Mucosa of stomach (tissue), 1 donor: Measurements from ENCODE around the gene RANBP6.
A peak's percentile ranks its signal among the peaks of the same experiment; 100 is the strongest.
"Not testable (repeated sequence)": the region's sequence is repeated elsewhere in the genome, so short reads cannot be mapped to it uniquely, and the experiment has no call there.

Experiments used
- H3K27me3 ChIP-seq: one replicate; pipeline ENCODE4 v1.7.0; 2013; ENCODE audit warnings: mild to moderate bottlenecking, low read length; ENCODE audit not compliant: control insufficient read depth, insufficient read depth
- H3K36me3 ChIP-seq: one replicate; pipeline ENCODE4 v1.7.0; 2013; ENCODE audit warnings: low read length; ENCODE audit not compliant: control insufficient read depth, insufficient read depth
- H3K4me1 ChIP-seq: one replicate; pipeline ENCODE4 v1.7.0; 2013; ENCODE audit warnings: mild to moderate bottlenecking, low read length; ENCODE audit not compliant: control insufficient read depth, insufficient read depth
- H3K4me3 ChIP-seq: one replicate; pipeline ENCODE4 v1.7.0; 2013; ENCODE audit warnings: low read length
- H3K9ac ChIP-seq: one replicate; pipeline ENCODE4 v1.7.0; 2013; ENCODE audit warnings: mild to moderate bottlenecking, low read length, moderate library complexity
- H3K9me3 ChIP-seq: one replicate; pipeline ENCODE4 v1.7.0; 2013; ENCODE audit warnings: mild to moderate bottlenecking, low read length, moderate library complexity; ENCODE audit not compliant: control insufficient read depth
- donor health status: Pancreatic carcinoma.

Gene RANBP6

GRCh38 chr9:6036391-6036790 is 21.0 kb upstream of the RANBP6 start:
- no peak overlapping the region for H3K4me3 ChIP-seq
- no peaks in the 10 kb centered on the region for H3K9me3 ChIP-seq
- H3K9ac ChIP-seq, result no peak overlapping the region
- no peaks in the 10 kb centered on the region for H3K4me1 ChIP-seq
- no peaks in the 10 kb centered on the region for H3K36me3 ChIP-seq
- no peaks in the 10 kb centered on the region for H3K27me3 ChIP-seq

- no peaks in the 10 kb centered on the region for H3K36me3 ChIP-seq
- peaks cover 3% of the 10 kb centered on the region for H3K27me3 ChIP-seq
- H3K9ac ChIP-seq, result no peak overlapping the region
- no peaks in the 10 kb centered on the region for H3K4me1 ChIP-seq
- H3K9me3 ChIP-seq, result no peaks in the 10 kb centered on the region
- no peak overlapping the region for H3K4me3 ChIP-seq
These were observed 19.5 kb upstream of the RANBP6 start for GRCh38 chr9:6034954-6035353.

GRCh38 chr9:6029604-6030274 is 14.3 kb upstream of the RANBP6 start:
- Histone ChIP-seq H3K36me3 (no peaks in the 10 kb centered on the region), H3K4me3 (no peak overlapping the region), H3K27me3 (peaks cover 3% of the 10 kb centered on the region), H3K9me3 (no peaks in the 10 kb centered on the region), H3K9ac (no peak overlapping the region), H3K4me1 (no peaks in the 10 kb centered on the region)

GRCh38 chr9:6024035-6024554 is 8.7 kb upstream of the RANBP6 start:
- Histone ChIP-seq H3K4me3 (no peak overlapping the region), H3K4me1 (no peaks in the 10 kb centered on the region), H3K27me3 (no peaks in the 10 kb centered on the region), H3K36me3 (no peaks in the 10 kb centered on the region), H3K9me3 (no peaks in the 10 kb centered on the region), H3K9ac (no peak overlapping the region)

- not testable (repeated sequence) for H3K36me3 ChIP-seq, H3K4me1 ChIP-seq, H3K9me3 ChIP-seq, H3K4me3 ChIP-seq, H3K27me3 ChIP-seq, H3K9ac ChIP-seq
These were observed 1.6 kb upstream of the RANBP6 start for GRCh38 chr9:6016975-6017374.

- Histone ChIP-seq H3K27me3 (no peaks in the 10 kb centered on the region), H3K9ac (peak overlapping the region; percentile 67), H3K9me3 (no peaks in the 10 kb centered on the region), H3K4me1 (peaks cover 9% of the 10 kb centered on the region), H3K4me3 (peak overlapping the region; percentile 78), H3K36me3 (no peaks in the 10 kb centered on the region)
These were observed 654 bp downstream of the RANBP6 start for GRCh38 chr9:6014670-6015270.

GRCh38 chr9:6008169-6008979 is 7.0 kb downstream of the RANBP6 start:
- no peaks in the 10 kb centered on the region for H3K36me3 ChIP-seq
- H3K27me3 ChIP-seq, result no peaks in the 10 kb centered on the region
- H3K4me3 ChIP-seq, result no peak overlapping the region
- H3K9me3 ChIP-seq, result no peaks in the 10 kb centered on the region
- H3K9ac ChIP-seq, result peak overlapping the region; percentile 88
- peaks cover 9% of the 10 kb centered on the region for H3K4me1 ChIP-seq

- no peaks in the 10 kb centered on the region for H3K27me3 ChIP-seq
- H3K9ac ChIP-seq, result peak overlapping the region; percentile 88
- peaks cover 9% of the 10 kb centered on the region for H3K4me1 ChIP-seq
- H3K4me3 ChIP-seq, result peak overlapping the region; percentile 44
- no peaks in the 10 kb centered on the region for H3K36me3 ChIP-seq
- H3K9me3 ChIP-seq, result no peaks in the 10 kb centered on the region
These were observed 7.7 kb downstream of the RANBP6 start for GRCh38 chr9:6007770-6008168.

GRCh38 chr9:6007058-6007769 is 8.2 kb downstream of the RANBP6 start:
- H3K27me3 ChIP-seq, result no peaks in the 10 kb centered on the region
- no peaks in the 10 kb centered on the region for H3K36me3 ChIP-seq
- peak overlapping the region; percentile 88 for H3K9ac ChIP-seq
- H3K4me1 ChIP-seq, result peaks cover 9% of the 10 kb centered on the region
- no peaks in the 10 kb centered on the region for H3K9me3 ChIP-seq
- peak overlapping the region; percentile 44 for H3K4me3 ChIP-seq

GRCh38 chr9:6006749-6007057 is 8.7 kb downstream of the RANBP6 start:
- H3K9ac ChIP-seq, result no peak overlapping the region
- no peaks in the 10 kb centered on the region for H3K36me3 ChIP-seq
- H3K4me3 ChIP-seq, result peak overlapping the region; percentile 44
- no peaks in the 10 kb centered on the region for H3K27me3 ChIP-seq
- peaks cover 9% of the 10 kb centered on the region for H3K4me1 ChIP-seq
- no peaks in the 10 kb centered on the region for H3K9me3 ChIP-seq

- H3K9ac ChIP-seq, result no peak overlapping the region
- no peaks in the 10 kb centered on the region for H3K36me3 ChIP-seq
- peaks cover 13% of the 10 kb centered on the region for H3K4me1 ChIP-seq
- H3K9me3 ChIP-seq, result no peaks in the 10 kb centered on the region
- H3K27me3 ChIP-seq, result no peaks in the 10 kb centered on the region
- H3K4me3 ChIP-seq, result no peak overlapping the region
These were observed 14.5 kb downstream of the RANBP6 start for GRCh38 chr9:6000955-6001354.
